NCI-H774 (cell line): Measurements from ENCODE around the gene DYNLT2B.
"Not testable (repeated sequence)": the region's sequence is repeated elsewhere in the genome, so short reads cannot be mapped to it uniquely, and the experiment has no call there.

Experiments used
- DNase-seq: peaks from one replicate; lab custom pipeline; 2025; lab: John Stamatoyannopoulos, UW

Gene DYNLT2B

GRCh38 chr3:196317687-196318467 lies at the start of gene DYNLT2B:
Gene DYNLT2B, minus strand, starts transcription at chr3:196318240. Its CDS starts 88 bp downstream, at chr3:196318152.
- peak; percentile 98 for DNase-seq

- DNase-seq, result no peak
These were observed 47.7 kb upstream of the DYNLT2B start for GRCh38 chr3:196365736-196366135.

GRCh38 chr3:196360586-196360985 lies 42.5 kb upstream of the DYNLT2B start:
- no peak for DNase-seq

- not testable (repeated sequence) for DNase-seq
These were observed 40.5 kb upstream of the DYNLT2B start for GRCh38 chr3:196358540-196358939.

GRCh38 chr3:196357905-196358304 lies 39.9 kb upstream of the DYNLT2B start:
- no peak for DNase-seq

- DNase-seq, result no peak
These were observed 38.5 kb upstream of the DYNLT2B start for GRCh38 chr3:196356556-196356955.

GRCh38 chr3:196355668-196356067 lies 37.6 kb upstream of the DYNLT2B start:
- DNase-seq, result no peak

- no peak for DNase-seq
These were observed 36.1 kb upstream of the DYNLT2B start for GRCh38 chr3:196354132-196354531.

GRCh38 chr3:196351541-196351940 lies 33.5 kb upstream of the DYNLT2B start:
- DNase-seq, result no peak

GRCh38 chr3:196350067-196350466 lies 32.0 kb upstream of the DYNLT2B start:
- no peak for DNase-seq

GRCh38 chr3:196348698-196349097 lies 30.7 kb upstream of the DYNLT2B start:
- no peak for DNase-seq

- DNase-seq, result no peak
These were observed 26.6 kb upstream of the DYNLT2B start for GRCh38 chr3:196344663-196345062.

- not testable (repeated sequence) for DNase-seq
These were observed 25.9 kb upstream of the DYNLT2B start for GRCh38 chr3:196343917-196344316.

GRCh38 chr3:196341137-196341536 lies 23.1 kb upstream of the DYNLT2B start:
- no peak for DNase-seq

- no peak for DNase-seq
These were observed 22.4 kb upstream of the DYNLT2B start for GRCh38 chr3:196340466-196340865.

GRCh38 chr3:196339493-196340254 lies 21.6 kb upstream of the DYNLT2B start:
- no peak for DNase-seq

GRCh38 chr3:196339044-196339443 lies 21.0 kb upstream of the DYNLT2B start:
- DNase-seq, result no peak

GRCh38 chr3:196336319-196337145 lies 18.5 kb upstream of the DYNLT2B start:
- no peak for DNase-seq

- DNase-seq, result no peak
These were observed 17.5 kb upstream of the DYNLT2B start for GRCh38 chr3:196335503-196335948.

- DNase-seq, result no peak
These were observed 16.9 kb upstream of the DYNLT2B start for GRCh38 chr3:196334982-196335381.

- no peak for DNase-seq
These were observed 14.1 kb upstream of the DYNLT2B start for GRCh38 chr3:196332168-196332567.

GRCh38 chr3:196327405-196327804 lies 9.4 kb upstream of the DYNLT2B start:
- no peak for DNase-seq
